Forelimb muscle (tissue), 1 donor: ENCODE data around the gene AHRR. TPM values are rescaled to one million over a fixed set of nuclear protein-coding genes. Genes with fewer than 3 reads are reported as not detected.

Experiments used
- DNase-seq: peaks from one replicate; pipeline ENCODE4 v3.0.0-alpha.2; 2013; ENCODE audit warnings: low read depth
- polyA plus RNA-seq: library from polyadenylated mRNA; unstranded; fragments of 120-200 nt; gene quantifications from one replicate; pipeline ENCODE4 v1.2.1, GENCODE V29; 2013; ENCODE audit not compliant: insufficient read length

The AHRR gene
- polyA plus RNA-seq, 1 donor: 5.0 TPM

DNA sequence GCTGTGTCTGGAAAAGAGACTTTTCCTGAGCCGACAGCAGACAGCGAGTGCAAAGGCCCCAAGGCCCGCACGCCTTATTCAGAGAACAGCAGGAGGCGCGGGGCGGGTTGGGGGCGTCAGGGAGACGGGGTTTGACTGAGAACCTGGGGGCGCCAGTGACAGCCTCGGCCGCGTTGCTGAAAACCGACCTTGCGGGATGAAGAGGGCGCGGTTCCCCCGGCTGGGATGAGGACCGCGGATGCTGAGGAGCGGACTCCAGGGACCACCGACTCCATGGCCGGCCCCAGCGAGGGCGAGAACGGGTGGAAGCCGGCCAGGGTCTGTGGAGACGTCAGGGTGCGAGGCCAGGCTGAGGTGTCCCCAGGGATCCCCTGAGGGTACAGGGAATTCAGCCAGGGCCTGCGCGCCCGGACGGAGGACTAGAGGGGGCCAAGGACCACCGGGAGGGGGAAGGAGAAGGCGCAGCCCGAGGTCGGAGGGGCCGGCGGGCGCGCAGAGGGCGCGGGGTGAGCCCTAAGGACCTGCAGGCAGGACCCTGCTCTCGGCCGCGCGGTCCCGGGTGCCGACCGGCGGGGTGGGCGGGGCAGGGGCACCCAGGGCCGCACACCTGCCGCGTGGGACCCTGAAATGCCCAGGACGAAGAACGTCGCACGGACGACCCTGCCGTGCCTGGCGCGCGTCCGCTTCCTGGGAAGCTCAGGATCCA lies 837 bp upstream of the AHRR start:
- no peak for DNase-seq

DNA sequence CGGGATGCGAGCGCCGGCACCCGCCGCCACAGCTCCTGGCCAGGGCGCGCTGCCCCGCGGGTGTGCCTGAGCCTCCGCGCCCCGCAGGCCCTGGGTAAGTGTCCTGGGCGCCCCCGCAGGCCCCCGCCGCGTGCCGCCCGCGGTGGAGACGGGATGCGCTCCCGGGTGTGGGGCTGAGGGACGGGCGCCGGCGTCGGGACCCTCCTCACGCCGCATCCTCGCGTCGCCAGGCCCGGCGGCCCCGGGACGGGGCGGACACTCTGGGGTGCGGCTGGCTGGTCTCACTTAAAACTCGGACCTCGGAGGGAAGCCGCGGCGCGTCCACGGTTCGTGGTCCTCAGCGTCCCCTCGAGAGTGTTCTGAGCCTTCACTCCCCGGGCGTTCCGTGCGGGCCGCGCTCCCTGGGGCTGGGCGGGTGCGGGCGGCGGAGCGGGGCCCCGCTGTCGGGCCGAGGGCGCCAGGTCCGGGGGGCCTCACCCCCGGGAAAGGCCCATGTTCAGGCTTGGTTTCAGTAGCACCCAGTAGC lies 275 bp downstream of the AHRR start:
- DNase-seq: no peak

- DNase-seq: no peak
These were observed 897 bp downstream of the AHRR start for GRCh38 chr5:322281-322941.

DNA sequence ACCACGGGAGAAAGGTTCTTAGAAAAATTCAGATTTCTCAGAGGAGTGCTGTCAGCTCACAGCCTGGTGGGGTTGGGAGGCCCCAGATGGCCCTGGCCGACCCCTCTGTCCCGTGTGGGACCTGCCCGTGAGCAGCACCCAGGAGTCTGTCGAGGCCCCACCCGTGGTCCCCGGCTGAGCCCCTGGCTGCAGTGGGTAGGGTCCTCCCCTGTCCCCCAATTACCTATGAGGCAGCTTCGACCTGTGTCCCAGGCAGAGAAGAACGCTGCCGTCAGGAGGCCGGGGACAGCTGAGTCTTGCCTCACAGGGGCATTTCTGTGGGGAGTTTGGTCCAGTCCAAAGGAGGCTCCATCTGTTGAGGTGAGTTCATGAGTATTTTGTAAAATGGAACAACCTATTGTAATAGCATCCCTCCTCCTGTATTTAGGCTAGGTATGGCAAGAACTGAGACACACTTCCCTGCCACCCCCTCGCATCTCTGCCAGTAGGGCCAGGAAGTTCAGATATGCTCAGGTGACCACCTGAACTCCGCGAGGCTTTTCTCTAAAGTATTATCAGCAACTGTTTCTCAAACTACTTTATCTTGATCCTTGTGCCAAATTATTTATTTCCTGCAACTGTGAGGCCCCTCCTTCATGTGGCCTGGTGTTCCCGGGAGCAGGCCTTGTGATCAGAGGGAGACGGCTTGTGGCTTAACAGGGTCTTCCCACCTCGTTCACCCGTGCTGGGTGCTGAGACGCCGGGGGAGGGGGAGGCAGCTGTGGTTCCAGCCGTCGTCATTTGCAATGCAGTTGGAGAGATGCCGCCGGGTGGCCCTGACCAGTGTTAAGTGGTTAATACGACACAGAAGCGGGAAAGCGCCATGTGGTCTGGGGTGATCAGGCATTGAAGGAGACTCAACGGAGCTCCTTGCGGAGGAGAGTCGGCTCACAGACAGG lies 1.7 kb downstream of the AHRR start:
- no peak for DNase-seq

- DNase-seq: no peak
These were observed 3.5 kb downstream of the AHRR start for GRCh38 chr5:324736-325612.

GRCh38 chr5:326109-326508 lies 4.6 kb downstream of the AHRR start:
- no peak for DNase-seq

GRCh38 chr5:329121-329735 lies 7.7 kb downstream of the AHRR start:
- no peak for DNase-seq

- no peak for DNase-seq
These were observed 8.3 kb downstream of the AHRR start for GRCh38 chr5:329768-330167.

DNA sequence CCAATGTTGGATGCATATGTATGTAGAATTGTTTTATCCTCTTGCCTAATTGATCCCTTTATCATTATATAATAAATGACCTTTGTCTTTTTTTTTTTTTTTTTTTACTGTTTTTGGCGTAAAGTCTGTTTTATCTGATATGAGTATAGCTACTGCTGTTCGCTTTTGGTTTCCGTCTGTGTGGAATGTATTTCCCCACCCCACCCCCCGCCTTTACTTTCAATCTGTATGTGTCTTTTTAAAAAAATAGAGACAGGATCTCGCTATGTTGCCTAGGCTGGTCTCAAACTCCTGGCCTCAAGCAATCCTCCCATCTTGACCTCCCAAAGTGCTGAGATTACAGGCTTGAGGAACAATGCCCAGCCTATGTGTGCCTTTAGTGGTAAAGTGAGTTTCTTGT lies 11.3 kb downstream of the AHRR start:
- no peak for DNase-seq

GRCh38 chr5:333945-334344 lies 12.4 kb downstream of the AHRR start:
- no peak for DNase-seq

DNA sequence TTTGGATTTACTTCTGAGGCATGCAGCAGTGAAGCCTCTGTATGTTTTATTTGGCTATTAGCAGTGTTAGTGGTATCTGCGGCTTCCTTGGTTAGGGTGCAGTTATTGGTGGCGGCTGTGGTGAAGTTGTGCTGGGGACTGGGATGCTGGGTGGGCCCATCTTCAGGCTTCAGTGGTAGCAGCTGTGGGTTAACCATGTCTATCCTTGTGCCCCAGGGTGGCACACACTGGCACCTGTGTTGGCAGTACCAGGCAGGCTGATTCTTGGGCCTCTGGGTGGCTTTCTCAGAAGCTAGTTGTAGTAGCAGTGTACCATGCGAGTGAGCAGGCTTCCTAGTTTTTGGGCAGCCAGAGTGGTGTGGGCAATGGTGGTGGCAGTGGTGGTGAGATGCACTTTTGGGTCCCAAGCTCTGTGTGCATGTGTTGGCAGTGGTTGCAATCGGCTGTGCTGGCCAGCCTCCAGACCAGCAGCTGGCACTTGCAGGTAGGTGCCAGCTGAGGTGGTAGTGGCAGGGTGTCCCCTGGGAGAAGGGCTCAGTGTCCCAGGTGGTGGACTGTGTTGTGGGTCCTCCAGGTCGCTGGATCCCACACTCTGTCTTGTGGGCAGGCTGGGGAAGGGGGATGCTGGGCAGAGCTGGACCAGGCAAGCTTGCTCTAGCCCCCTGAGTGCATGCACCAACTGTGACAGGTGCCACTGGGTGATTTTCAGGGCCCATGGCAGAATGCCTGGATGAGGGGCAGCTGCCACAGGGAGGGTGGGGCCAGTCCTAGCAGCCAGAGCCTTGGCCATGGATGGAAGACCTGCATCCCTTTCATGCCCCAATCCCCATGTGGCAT lies 13.6 kb downstream of the AHRR start:
- no peak for DNase-seq

- no peak for DNase-seq
These were observed 14.2 kb downstream of the AHRR start for GRCh38 chr5:335740-336038.

DNA sequence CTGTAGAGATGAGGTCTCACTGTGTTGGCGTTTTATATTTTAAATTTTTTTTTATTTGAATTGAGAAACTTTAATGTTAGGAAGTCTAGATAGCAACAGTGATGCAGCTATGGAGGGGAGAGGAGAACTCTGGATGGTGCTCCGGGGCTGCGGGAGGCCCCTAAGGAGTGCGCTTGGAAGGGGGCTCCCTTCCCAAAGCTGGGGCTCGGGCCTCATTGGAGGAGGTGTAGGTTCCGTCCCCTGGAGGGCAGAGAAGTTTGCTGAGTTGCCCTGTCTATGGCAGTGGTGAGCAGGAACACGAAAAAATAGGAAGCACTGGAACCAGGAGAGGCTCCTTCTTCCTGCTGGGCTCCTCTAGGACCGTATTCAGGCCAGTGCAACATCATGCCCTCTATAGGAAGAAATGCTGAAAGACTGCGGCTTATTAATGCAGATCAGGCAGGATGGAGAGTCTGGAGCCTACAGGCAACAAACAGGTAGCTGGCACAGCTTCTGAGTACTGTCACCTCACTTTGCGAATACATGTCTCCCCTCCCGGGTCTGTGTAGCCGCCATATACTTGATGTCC lies 16.1 kb downstream of the AHRR start:
- no peak for DNase-seq

DNA sequence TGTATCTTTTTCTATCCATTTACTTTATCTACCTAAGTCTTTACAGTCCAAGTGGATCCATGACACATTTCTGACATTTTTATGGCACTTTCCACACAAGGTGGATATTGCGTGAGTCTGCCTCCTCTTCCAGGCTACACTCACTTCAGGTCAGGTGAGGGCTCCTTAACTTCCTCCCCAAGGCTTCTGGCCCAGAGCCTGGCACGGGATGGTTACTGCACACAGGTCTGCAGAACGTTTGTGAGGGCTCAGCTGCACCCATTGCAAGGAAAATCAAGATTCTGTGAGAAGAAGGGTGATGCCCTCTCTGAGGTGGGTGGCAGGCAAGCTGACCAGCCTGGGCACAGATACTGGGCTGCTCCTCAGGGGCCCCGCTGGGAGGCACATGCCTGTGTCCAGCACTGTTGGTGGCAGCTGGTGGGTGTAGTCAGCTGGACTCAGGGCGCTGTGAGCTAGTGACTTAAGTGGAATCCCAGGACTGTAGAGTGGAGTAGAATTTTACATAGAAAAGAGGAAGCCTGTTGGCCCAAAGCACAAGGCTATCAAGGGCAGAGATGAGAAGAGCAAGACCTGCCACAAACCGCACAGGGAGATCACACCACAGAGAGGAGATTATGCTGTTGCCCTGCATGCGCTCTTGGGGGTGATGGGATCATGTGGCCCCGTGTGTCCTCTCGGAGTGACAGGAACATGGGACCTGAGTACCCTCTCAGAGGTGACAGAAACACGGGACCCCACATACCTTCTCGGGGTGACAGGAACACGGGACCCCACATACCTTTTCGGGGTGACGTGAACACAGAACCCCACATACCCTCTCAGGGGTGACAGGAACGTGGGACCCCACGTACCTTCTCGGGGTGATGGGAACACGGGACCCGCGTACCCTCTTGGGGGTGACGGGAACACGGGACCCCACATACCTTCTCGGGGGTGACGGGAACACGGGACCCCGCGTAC lies 21.3 kb downstream of the AHRR start:
- DNase-seq: no peak

DNA sequence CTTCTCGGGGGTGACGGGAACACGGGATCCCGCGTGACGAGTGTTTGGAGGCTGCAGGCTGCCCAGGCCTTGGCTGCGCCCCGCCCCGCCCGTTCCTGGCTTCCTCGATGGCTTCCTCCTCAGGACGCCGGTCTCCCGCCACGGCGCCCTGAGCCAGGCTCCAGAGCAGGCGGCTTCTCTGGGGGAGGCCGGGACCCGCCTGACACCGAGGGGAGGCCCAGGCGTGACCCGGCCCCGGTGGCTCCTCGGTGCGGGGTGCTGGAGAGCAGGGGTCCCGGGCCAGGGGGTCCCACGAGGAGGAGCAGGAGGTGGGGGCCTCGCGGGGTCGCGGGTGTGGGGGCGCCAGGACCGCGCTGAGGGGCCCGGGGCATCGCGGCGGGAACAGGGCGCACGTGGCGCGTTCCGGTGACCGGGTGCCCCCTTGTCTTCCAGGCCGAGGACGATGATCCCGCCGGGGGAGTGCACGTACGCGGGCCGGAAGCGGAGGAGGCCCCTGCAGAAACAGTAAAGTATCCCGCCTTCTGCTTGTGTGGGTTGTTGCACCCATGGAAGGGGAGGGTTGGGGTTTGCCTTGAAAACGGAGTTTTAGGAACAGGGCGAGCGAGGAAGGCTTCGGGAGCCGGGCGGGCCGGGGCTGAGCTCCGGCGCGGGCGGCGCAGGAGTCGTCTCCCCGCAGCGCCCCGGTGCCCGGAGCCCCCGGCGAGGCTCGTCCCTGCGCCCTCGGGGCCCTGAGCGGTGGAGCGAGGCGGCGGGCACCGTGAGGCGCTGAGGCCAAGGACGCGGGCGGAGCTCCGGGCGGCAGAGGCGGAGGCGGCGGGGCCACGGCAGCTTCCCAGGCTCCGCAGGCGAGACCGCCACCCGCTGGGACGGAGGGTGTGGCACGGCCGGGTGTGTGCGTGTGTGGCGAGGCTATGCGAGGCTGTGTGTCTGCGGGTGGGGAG lies 22.2 kb downstream of the AHRR start:
- DNase-seq: no peak

DNA sequence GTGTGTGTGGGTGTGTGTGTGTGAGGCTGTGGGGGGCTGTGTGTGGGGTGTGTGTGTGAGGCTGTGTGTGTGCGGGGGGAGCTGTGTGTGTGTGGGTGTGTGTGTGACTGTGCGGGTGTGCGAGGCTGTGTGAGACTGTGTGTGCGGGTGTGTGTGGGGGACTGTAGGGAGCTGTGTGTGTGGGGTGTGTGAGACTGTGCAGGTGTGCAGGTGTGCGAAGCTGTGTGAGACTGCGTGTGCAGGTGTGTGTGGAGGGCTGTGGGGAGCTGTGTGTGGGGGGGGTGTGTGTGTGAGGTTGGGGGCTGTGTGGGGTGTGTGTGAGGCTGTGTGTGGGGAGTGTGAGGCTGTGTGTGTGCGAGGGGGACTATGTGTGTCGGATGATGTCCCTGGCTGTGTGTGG lies 23.2 kb downstream of the AHRR start:
- no peak for DNase-seq

DNA sequence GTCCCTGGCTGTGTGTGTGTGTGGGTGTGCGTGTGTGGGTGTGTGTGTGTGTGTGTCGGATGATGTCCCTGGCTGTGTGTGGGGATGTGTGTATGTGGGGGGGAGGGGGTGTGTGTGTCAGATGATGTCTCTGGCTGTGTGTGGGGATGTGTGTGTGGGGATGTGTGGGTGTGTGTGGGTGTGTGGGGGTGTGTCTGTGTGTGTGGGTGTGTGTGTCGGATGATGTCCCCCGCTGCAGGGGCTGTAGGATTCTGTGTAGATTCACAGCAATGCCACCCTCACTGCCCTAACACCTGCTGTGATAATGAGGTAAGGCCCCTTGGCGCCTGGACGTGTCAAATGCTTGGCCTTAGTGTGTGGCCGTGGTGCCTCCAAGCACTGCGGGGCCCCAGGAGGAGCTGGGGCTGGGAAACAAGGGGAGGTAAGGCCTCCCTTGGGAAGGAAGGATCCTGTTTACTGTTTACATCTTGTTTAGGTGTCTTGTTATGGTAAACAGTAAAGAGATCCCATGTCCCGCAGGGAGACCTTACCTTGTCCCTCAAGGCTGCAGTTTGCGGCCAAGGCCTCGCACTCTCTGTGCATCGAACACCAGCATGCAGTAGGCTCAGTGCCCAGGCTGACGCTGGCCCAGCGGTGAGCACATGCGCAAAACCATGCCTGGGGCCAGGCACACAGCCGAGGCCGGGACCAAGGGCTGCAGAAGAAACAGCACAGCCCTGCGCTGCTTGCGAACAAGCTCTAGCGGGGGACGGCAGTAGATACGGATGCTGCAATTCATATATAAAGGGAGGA lies 24.1 kb downstream of the AHRR start:
- peak; percentile 31 for DNase-seq
